BLaER1 treated with 17β-estradiol and CSF1 and Interleukin-3, amounts not matched to agents 10 nM and 100 nM (cell line): ENCODE measurements around the gene ELOVL6.
"Not testable (repeated sequence)": the region's sequence is repeated elsewhere in the genome, so short reads cannot be mapped to it uniquely, and the experiment has no call there.

Source experiments
- H3K27ac ChIP-seq, 11 experiments: shearing (Covaris generic); formaldehyde crosslinking; 2 replicates each; pipeline ENCODE4 v1.8.1; 2022
- H3K27me3 ChIP-seq, 11 experiments: shearing (Covaris generic); formaldehyde crosslinking; 2 replicates each; pipeline ENCODE4 v1.8.1; 2022
- H3K36me3 ChIP-seq, 11 experiments: shearing (Covaris generic); formaldehyde crosslinking; 2 replicates each; pipeline ENCODE4 v1.8.1; 2022
- H3K4me1 ChIP-seq, 10 experiments: shearing (Covaris generic); formaldehyde crosslinking; 2 replicates each; pipeline ENCODE4 v1.8.1; 2022
- H3K4me2 ChIP-seq, 11 experiments: shearing (Covaris generic); formaldehyde crosslinking; 2 replicates each; pipeline ENCODE4 v1.8.1; 2022
- H3K4me3 ChIP-seq, 10 experiments: shearing (Covaris generic); formaldehyde crosslinking; 2 replicates each; pipeline ENCODE4 v1.8.1; 2022
- H3K9ac ChIP-seq, 11 experiments: shearing (Covaris generic); formaldehyde crosslinking; 2 replicates each; pipeline ENCODE4 v1.8.1; 2022
- H3K9me3 ChIP-seq, 11 experiments: shearing (Covaris generic); formaldehyde crosslinking; replicated peaks in 1 of 11; 2 replicates each; pipeline ENCODE4 v1.8.1; 2022
- H4K20me1 ChIP-seq, 11 experiments: shearing (Covaris generic); formaldehyde crosslinking; 2 replicates each; pipeline ENCODE4 v1.8.1; 2022
- Cebpa-rat ChIP-seq, 11 experiments: shearing (Covaris generic); IDR thresholded peaks; 2 replicates each; pipeline ENCODE4 v1.8.1; 2022

The ELOVL6 gene

DNA sequence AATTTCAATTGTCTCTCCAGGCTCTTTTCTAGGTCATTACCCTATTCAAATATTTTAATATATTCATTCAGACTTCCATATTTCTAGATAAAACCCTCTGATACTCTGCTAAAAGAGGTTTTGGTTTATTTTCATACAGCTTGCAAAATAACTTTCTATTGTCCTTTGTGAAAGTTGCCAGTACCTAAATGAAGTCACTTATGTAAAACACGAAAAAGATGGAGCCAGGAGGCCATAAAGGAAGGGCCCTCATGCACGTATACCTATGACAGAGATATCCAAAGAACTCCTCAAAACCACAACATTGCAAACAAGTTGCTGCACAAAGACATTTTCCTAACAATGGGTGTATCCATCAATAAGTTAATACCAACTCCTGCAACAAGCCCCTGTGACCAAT, 25.7 kb upstream of the ELOVL6 start:
- Histone ChIP-seq H4K20me1 (no peaks in the 10 kb centered on the region), H3K9ac (no peak overlapping the region), H3K9me3 (peaks cover 0 to 9% (median 4%) of the 10 kb centered on the region in 11 experiments; a peak in 12 of 22 replicates), H3K4me3 (no peak overlapping the region), H3K4me2 (no peak overlapping the region), H3K27ac (no peak overlapping the region), H3K27me3 (no peaks in the 10 kb centered on the region), H3K4me1 (no peaks in the 10 kb centered on the region), H3K36me3 (no peaks in the 10 kb centered on the region)
- no peak for TF ChIP-seq Cebpa-rat (IDR thresholded peaks at IDR 0.05)

DNA sequence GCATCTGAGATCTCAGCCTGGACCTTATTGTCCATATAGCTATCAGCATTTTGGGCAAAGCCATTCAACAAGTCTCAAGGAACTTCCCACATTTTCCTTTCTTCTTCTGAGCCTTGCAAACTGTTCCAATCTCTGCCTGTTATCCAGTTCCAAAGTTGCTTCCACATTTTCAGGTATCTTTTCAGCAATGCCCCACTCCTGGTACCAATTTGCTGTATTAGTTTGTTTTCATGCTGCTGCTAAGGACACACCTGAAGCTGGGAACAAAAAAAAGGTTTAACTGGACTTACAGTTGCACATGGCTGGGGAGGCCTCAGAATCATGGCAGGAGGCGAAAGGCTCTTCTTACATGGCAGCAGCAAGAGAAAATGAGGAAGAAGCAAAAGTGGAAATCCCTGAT, 20.5 kb upstream of the ELOVL6 start:
- H3K9me3 ChIP-seq: peaks cover 15 to 28% (median 23%) of the 10 kb centered on the region in 11 experiments
- H3K9ac ChIP-seq, H3K4me3 ChIP-seq, H3K4me1 ChIP-seq, H3K27ac ChIP-seq, H4K20me1 ChIP-seq, H3K36me3 ChIP-seq, H3K4me2 ChIP-seq, H3K27me3 ChIP-seq: not testable (repeated sequence)

DNA sequence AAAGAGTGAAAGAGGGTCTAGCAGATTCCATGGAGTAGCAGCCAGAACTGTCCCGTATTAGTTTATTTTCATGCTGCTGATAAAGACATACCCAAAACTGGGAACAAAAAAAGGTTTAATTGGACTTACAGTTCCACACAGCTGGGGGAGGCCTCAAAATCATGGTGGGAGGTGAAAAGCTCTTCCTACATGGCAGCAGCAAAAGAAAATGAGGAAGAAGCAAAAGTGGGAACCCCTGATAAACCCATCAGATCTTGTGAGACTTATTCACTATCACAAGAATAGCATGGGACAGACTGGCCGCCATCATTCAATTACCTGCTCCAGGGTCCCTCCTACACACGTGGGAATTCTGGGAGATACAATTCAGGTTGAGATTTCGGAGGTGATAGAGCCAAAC, 18.8 kb upstream of the ELOVL6 start:
- H3K27ac ChIP-seq, H4K20me1 ChIP-seq, H3K4me3 ChIP-seq, H3K36me3 ChIP-seq, H3K4me1 ChIP-seq, H3K9ac ChIP-seq, H3K4me2 ChIP-seq, H3K27me3 ChIP-seq: not testable (repeated sequence)
- H3K9me3 ChIP-seq: peaks cover 15 to 28% (median 23%) of the 10 kb centered on the region in 11 experiments

DNA sequence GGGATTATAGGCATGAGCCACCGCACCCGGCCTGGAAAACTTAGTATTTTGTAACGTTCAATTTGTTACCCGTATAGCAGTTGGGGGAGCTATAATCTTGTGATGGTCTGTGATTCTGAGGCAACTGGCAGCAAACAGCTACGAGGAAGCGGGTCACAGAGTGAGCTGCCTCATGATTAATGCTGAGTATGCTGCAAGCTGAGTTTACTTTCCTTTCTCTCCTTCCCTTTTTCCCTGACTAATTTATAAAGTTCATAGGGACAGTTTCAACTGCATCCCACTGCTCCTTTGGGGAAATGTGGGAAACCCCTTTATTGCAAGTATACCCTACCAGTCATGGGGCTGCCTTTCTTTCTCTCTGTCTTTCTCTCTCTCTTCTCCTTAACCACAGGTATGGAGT, 17.7 kb upstream of the ELOVL6 start:
- no peaks in the 10 kb centered on the region for H3K4me1 ChIP-seq
- H3K9me3 ChIP-seq: peaks cover 15 to 28% (median 23%) of the 10 kb centered on the region in 11 experiments
- no peak overlapping the region for H3K27ac ChIP-seq
- H3K27me3 ChIP-seq: no peaks in the 10 kb centered on the region
- no peak for TF ChIP-seq Cebpa-rat (IDR thresholded peaks at IDR 0.05)
- no peaks in the 10 kb centered on the region for H4K20me1 ChIP-seq
- no peak overlapping the region for H3K4me3 ChIP-seq
- H3K9ac ChIP-seq: no peak overlapping the region
- H3K36me3 ChIP-seq: no peaks in the 10 kb centered on the region
- no peak overlapping the region for H3K4me2 ChIP-seq

DNA sequence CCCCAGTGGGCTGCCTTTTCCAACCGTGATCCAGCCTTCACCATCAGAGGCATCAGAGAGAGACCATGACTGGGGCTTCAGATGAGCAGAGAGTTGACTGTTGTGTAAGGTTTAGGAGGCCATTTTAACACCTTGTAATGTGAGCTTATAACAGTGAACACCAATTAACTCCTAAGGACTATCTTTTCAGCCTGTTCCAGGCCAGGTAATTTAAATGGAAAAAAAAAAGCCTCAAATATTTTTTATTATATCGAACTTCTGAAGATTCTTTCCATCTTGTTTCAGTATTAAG, 13.3 kb upstream of the ELOVL6 start:
- Histone ChIP-seq H3K9me3 (no peaks in the 10 kb centered on the region), H3K36me3 (no peaks in the 10 kb centered on the region), H3K4me1 (no peaks in the 10 kb centered on the region), H3K9ac (no peak overlapping the region), H3K27me3 (no peaks in the 10 kb centered on the region), H3K4me2 (no peak overlapping the region), H4K20me1 (no peaks in the 10 kb centered on the region), H3K4me3 (no peak overlapping the region), H3K27ac (no peak overlapping the region)
- no peak for TF ChIP-seq Cebpa-rat (IDR thresholded peaks at IDR 0.05)

DNA sequence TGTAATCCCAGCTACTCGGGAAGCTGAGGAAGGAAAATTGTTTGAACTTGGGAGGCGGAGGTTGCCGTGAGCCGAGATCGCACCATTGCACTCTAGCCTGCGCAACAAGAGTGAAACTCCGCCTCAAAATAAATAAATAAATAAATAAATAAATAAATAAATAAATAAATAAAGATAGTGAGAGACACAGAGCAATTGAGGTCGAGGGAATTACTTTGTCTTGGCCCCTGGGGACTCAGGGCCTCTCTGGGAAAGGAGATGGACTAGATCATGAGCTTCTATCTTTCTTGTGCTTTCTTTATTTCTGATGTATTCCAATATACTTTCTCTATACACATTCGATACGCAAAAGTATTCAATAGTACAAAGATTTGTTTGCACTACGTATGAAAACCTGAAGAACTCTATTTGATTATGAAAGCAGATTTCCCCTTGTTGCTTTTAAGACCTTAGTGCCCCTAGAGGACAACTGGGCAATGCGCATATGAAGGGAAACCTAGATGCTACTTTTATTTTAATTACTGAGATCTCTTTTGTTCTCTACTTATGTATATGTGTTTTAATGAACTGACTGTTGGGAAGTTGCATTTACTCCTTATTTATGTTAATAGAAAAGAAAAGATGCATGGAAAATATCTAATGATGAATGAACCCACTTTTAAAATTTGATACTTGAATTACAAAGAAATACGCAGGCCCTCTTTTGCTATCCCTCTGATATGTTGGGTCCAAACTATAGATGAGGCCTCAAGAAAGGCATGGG, 12.8 kb upstream of the ELOVL6 start:
- H3K4me2 ChIP-seq: no peak overlapping the region
- H3K36me3 ChIP-seq: no peaks in the 10 kb centered on the region
- no peak overlapping the region for H3K4me3 ChIP-seq
- no peaks in the 10 kb centered on the region for H3K4me1 ChIP-seq
- H3K9ac ChIP-seq: no peak overlapping the region
- no peaks in the 10 kb centered on the region for H3K9me3 ChIP-seq
- no peak overlapping the region for H3K27ac ChIP-seq
- 0 out of 22 replicates have a peak, but pooled peaks cover 0 to 4% (median 0%) of the 10 kb centered on the region in 11 experiments for H3K27me3 ChIP-seq
- no peaks in the 10 kb centered on the region for H4K20me1 ChIP-seq
- TF ChIP-seq Cebpa-rat (IDR thresholded peaks at IDR 0.05): no peak

DNA sequence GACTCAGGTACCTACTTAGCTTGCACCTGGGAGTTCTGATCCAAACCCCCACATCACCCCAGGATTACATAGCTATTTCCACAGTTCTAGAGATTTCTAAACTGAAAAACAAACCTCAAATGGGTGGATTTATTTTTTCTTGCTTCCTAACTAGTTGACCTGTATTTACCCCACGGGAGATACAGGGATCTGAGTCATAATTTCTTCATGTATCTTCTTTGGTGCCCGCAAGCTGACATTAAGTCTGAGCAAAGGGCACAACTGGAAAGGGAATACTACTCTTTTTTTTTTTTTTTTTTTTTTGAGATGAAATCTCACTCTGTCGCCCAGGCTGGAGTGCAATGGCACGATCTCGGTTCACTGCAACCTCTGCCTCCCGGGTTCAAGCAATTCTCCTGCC, 10.0 kb upstream of the ELOVL6 start:
- Histone ChIP-seq H3K9me3 (no peaks in the 10 kb centered on the region), H3K4me3 (no peak overlapping the region), H3K4me1 (no peaks in the 10 kb centered on the region), H3K4me2 (no peak overlapping the region), H4K20me1 (no peaks in the 10 kb centered on the region), H3K27ac (no peak overlapping the region), H3K27me3 (0 out of 22 replicates have a peak, but pooled peaks cover 0 to 4% (median 0%) of the 10 kb centered on the region in 11 experiments), H3K9ac (no peak overlapping the region), H3K36me3 (no peaks in the 10 kb centered on the region)
- TF ChIP-seq Cebpa-rat (IDR thresholded peaks at IDR 0.05): no peak

DNA sequence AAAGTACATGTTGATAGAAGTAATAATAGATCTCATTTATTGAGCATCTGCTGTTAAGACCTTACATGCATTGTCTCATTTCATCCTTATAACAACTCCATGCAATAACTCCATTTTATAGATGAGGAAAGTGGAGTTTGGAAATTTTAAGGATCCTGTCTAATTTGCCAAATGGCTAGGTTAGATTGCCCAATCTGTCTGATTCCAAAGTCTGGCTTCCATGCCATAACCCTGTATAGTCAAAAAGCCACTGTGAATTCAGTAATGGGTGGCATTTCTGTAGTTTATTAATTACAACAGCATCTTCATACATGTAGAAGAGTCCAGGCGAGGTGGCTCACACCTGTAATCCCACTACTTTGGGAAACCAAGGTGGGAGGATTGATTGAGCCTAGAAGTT, 8.8 kb upstream of the ELOVL6 start:
- H4K20me1 ChIP-seq: no peaks in the 10 kb centered on the region
- TF ChIP-seq Cebpa-rat (IDR thresholded peaks at IDR 0.05): no peak
- no peaks in the 10 kb centered on the region for H3K9me3 ChIP-seq
- H3K4me2 ChIP-seq: no peak overlapping the region
- H3K27me3 ChIP-seq: 0 out of 22 replicates have a peak, but pooled peaks cover 0 to 4% (median 0%) of the 10 kb centered on the region in 11 experiments
- H3K4me1 ChIP-seq: no peaks in the 10 kb centered on the region
- H3K27ac ChIP-seq: no peak overlapping the region
- H3K4me3 ChIP-seq: no peak overlapping the region
- H3K36me3 ChIP-seq: no peaks in the 10 kb centered on the region
- H3K9ac ChIP-seq: no peak overlapping the region

DNA sequence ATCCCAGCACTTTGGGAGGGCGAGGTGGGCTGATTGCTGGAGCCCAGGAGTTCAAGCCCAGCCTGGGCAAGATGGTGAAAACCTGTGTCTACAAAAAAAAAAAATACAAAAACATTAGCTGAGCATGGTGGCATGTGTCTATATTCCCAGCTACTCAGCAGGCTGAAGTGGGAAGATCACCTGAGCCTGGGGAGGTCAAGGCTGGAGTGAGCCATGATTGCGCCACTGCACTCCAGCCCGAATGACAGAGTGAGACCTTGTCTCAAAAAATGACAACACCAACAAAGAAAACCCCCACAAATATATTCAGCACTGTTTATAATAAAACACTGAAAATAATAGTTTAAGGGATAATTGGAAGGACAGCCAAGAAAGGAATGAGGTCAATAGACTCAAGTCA, 3.6 kb upstream of the ELOVL6 start:
- H3K4me3 ChIP-seq: no peak overlapping the region
- peaks cover 7 to 12% (median 10%) of the 10 kb centered on the region in 10 experiments; a peak in 18 of 20 replicates for H3K4me1 ChIP-seq
- H4K20me1 ChIP-seq: no peaks in the 10 kb centered on the region
- no peak overlapping the region for H3K4me2 ChIP-seq
- no peak overlapping the region for H3K27ac ChIP-seq
- H3K27me3 ChIP-seq: peaks cover 0 to 12% (median 0%) of the 10 kb centered on the region in 11 experiments; a peak in 2 of 22 replicates
- H3K36me3 ChIP-seq: no peaks in the 10 kb centered on the region
- no peak for TF ChIP-seq Cebpa-rat (IDR thresholded peaks at IDR 0.05)
- no peak overlapping the region for H3K9ac ChIP-seq
- no peaks in the 10 kb centered on the region for H3K9me3 ChIP-seq

DNA sequence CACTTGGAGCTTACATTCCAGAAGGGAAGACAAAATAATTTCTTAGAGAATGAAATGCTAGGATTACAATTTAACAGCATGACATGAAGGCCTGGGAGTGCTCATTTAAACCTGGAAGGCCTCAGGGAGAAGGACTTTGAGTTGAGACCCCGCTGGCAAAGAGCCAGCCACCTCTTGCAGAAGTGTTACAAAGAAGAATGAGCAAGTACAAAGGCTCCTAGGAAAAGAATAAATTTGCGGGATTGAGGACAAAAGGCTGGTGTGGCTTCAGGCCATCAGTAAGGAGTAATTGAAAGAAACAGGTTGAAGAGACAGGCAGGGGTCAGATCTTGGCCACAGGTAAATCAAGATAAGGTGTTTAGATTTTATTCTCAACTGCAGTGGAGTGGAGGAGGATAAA, 3.1 kb upstream of the ELOVL6 start:
- H3K27me3 ChIP-seq: peaks cover 0 to 11% (median 0%) of the 10 kb centered on the region in 11 experiments; a peak in 2 of 22 replicates
- no peak overlapping the region for H3K27ac ChIP-seq
- no peaks in the 10 kb centered on the region for H3K36me3 ChIP-seq
- no peaks in the 10 kb centered on the region for H4K20me1 ChIP-seq
- no peak for TF ChIP-seq Cebpa-rat (IDR thresholded peaks at IDR 0.05)
- H3K4me2 ChIP-seq: no peak overlapping the region
- peaks cover 7 to 12% (median 10%) of the 10 kb centered on the region in 10 experiments; a peak in 18 of 20 replicates for H3K4me1 ChIP-seq
- no peak overlapping the region for H3K9ac ChIP-seq
- no peak overlapping the region for H3K4me3 ChIP-seq
- H3K9me3 ChIP-seq: no peaks in the 10 kb centered on the region
